HepG2 (cell line): ENCODE results near the gene RTP3. TPM values are rescaled to one million over a fixed set of nuclear protein-coding genes. Genes with fewer than 3 reads are reported as not detected.

Experiments used
- MAZ ChIP-seq, 2 experiments: sonication (generic) in 1 of 2; formaldehyde crosslinking in 1 of 2; IDR thresholded peaks; 2 replicates each; pipeline versions ENCODE4 v1.5.0 to v1.6.1; 2012 to 2020; ENCODE audit warnings: low read depth in 2 of 2, mild to moderate bottlenecking in 2 of 2, borderline replicate concordance in 1 of 2, improper control_type of control experiment in 1 of 2, low read length in 1 of 2, missing genetic modification reagents in 1 of 2, moderate library complexity in 1 of 2
- MBNL3 ChIP-seq: fragments of 250-450 bp; sonication (Bioruptor Pico); conservative IDR thresholded peaks from 2 replicates; pipeline ENCODE4 v1.8.0; 2022; ENCODE audit warnings: mild to moderate bottlenecking, inconsistent platforms
- PHF20 ChIP-seq: sonication (generic); formaldehyde crosslinking; IDR thresholded peaks from 2 replicates; pipeline ENCODE4 v1.5.0; 2020; ENCODE audit warnings: mild to moderate bottlenecking, missing genetic modification reagents
- SAFB2 ChIP-seq: sonication (generic); formaldehyde crosslinking; IDR thresholded peaks from 2 replicates; pipeline ENCODE4 v1.5.1; 2020; ENCODE audit warnings: missing genetic modification reagents, low read depth, mild to moderate bottlenecking, borderline replicate concordance
- ZBTB44 ChIP-seq: sonication (generic); formaldehyde crosslinking; IDR thresholded peaks from 2 replicates; pipeline ENCODE4 v1.4.0; 2020; ENCODE audit warnings: missing genetic modification reagents
- ZMYM4 ChIP-seq: sonication (generic); formaldehyde crosslinking; IDR thresholded peaks from 2 replicates; pipeline ENCODE4 v1.8.1; 2023; ENCODE audit warnings: mild to moderate bottlenecking, missing genetic modification reagents
- ZNF225 ChIP-seq: sonication (generic); formaldehyde crosslinking; IDR thresholded peaks from 2 replicates; pipeline ENCODE4 v1.4.0; 2020; ENCODE audit warnings: mild to moderate bottlenecking, missing genetic modification reagents
- ZNF552 ChIP-seq: sonication (generic); formaldehyde crosslinking; IDR thresholded peaks from 2 replicates; pipeline ENCODE4 v1.9.0; 2022; ENCODE audit warnings: missing genetic modification reagents, mild to moderate bottlenecking, borderline replicate concordance
- ZNF589 ChIP-seq: sonication (generic); formaldehyde crosslinking; conservative IDR thresholded peaks from 2 replicates; pipeline ENCODE4 v1.8.0; 2022; ENCODE audit warnings: mild to moderate bottlenecking, moderate library complexity, missing genetic modification reagents
- ZNF781 ChIP-seq: sonication (generic); formaldehyde crosslinking; IDR thresholded peaks from 2 replicates; pipeline ENCODE4 v1.5.1; 2020; ENCODE audit warnings: borderline replicate concordance, mild to moderate bottlenecking, missing genetic modification reagents; ENCODE audit errors: not compliant biosample characterization
- ZNF784 ChIP-seq: sonication (generic); formaldehyde crosslinking; IDR thresholded peaks from 2 replicates; pipeline ENCODE4 v1.5.1; 2020; ENCODE audit warnings: missing genetic modification reagents, mild to moderate bottlenecking, borderline replicate concordance
- polyA plus RNA-seq, 8 experiments: library from polyadenylated mRNA; depleted of rRNA in 3 of 8; stranded (reverse) in 7 of 8; unstranded in 1 of 8; fragments of >200 nt; fragmentation: Illumina TruSeq in 4 of 8; extraction: Trizol in 4 of 8; gene quantifications; 2 replicates each; pipeline versions ENCODE4 v1.2.1 to v1.2.3, GENCODE V29; 2011 to 2016; ENCODE audit warnings: low read depth in 4 of 8, missing spikeins in 1 of 8, mixed read lengths in 1 of 8; ENCODE audit not compliant: insufficient read depth in 1 of 8
- total RNA-seq, 5 experiments: library from RNA; depleted of rRNA; stranded (reverse); fragments of >200 nt; fragmentation: Illumina TruSeq; extraction: Trizol; gene quantifications; 2 replicates each; pipeline ENCODE4 v1.2.3, GENCODE V29; 2016; ENCODE audit warnings: low read depth in 1 of 5
- TF ChIP-seq, protein P1 (sequence below): sonication (generic); formaldehyde crosslinking; IDR thresholded peaks from 2 replicates; pipeline ENCODE4 v1.4.0; 2020; ENCODE audit warnings: mild to moderate bottlenecking, missing genetic modification reagents
- TF ChIP-seq, protein P2 (sequence below): sonication (generic); formaldehyde crosslinking; IDR thresholded peaks from 2 replicates; pipeline ENCODE4; 2020; ENCODE audit warnings: missing genetic modification reagents, mild to moderate bottlenecking, borderline replicate concordance
- TF ChIP-seq, protein P3 (sequence below): sonication (generic); formaldehyde crosslinking; IDR thresholded peaks from 2 replicates; pipeline ENCODE4 v1.4.0; 2020; ENCODE audit warnings: mild to moderate bottlenecking, missing genetic modification reagents
- TF ChIP-seq, protein P4 (sequence below): IDR thresholded peaks from 2 replicates; pipeline ENCODE4 v1.6.1; 2016; ENCODE audit warnings: missing compliant biosample characterization, missing genetic modification reagents, borderline replicate concordance

RTP3 gene
- total and polyA plus RNA-seq, 2 of the 13 experiments (the other 11 are each of a cell fraction or from before 2014, with no cell fraction given): 0.09 TPM; not detected in 1

- TF ChIP-seq, protein P1, sequence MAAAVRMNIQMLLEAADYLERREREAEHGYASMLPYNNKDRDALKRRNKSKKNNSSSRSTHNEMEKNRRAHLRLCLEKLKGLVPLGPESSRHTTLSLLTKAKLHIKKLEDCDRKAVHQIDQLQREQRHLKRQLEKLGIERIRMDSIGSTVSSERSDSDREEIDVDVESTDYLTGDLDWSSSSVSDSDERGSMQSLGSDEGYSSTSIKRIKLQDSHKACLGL: no peak
- peak; percentile 33; the same call in 1 of the 2 replicates for TF ChIP-seq MAZ (IDR thresholded peaks at IDR 0.05; ENCODE audit: borderline replicate concordance, low read depth, low read length)
- no peak; the same call in 1 of the 2 replicates for TF ChIP-seq MAZ (CRISPR knock-in tag; IDR thresholded peaks at IDR 0.05; ENCODE audit: low read depth)
- TF ChIP-seq, protein P2, sequence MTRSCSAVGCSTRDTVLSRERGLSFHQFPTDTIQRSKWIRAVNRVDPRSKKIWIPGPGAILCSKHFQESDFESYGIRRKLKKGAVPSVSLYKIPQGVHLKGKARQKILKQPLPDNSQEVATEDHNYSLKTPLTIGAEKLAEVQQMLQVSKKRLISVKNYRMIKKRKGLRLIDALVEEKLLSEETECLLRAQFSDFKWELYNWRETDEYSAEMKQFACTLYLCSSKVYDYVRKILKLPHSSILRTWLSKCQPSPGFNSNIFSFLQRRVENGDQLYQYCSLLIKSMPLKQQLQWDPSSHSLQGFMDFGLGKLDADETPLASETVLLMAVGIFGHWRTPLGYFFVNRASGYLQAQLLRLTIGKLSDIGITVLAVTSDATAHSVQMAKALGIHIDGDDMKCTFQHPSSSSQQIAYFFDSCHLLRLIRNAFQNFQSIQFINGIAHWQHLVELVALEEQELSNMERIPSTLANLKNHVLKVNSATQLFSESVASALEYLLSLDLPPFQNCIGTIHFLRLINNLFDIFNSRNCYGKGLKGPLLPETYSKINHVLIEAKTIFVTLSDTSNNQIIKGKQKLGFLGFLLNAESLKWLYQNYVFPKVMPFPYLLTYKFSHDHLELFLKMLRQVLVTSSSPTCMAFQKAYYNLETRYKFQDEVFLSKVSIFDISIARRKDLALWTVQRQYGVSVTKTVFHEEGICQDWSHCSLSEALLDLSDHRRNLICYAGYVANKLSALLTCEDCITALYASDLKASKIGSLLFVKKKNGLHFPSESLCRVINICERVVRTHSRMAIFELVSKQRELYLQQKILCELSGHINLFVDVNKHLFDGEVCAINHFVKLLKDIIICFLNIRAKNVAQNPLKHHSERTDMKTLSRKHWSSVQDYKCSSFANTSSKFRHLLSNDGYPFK (CRISPR knock-in tag): no peak
- TF ChIP-seq, protein P3, sequence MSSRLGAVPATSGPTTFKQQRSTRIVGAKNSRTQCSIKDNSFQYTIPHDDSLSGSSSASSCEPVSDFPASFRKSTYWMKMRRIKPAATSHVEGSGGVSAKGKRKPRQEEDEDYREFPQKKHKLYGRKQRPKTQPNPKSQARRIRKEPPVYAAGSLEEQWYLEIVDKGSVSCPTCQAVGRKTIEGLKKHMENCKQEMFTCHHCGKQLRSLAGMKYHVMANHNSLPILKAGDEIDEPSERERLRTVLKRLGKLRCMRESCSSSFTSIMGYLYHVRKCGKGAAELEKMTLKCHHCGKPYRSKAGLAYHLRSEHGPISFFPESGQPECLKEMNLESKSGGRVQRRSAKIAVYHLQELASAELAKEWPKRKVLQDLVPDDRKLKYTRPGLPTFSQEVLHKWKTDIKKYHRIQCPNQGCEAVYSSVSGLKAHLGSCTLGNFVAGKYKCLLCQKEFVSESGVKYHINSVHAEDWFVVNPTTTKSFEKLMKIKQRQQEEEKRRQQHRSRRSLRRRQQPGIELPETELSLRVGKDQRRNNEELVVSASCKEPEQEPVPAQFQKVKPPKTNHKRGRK (CRISPR knock-in tag): no peak
- no peak for TF ChIP-seq MBNL3
- TF ChIP-seq ZNF589 (CRISPR knock-in tag): no peak
- no peak for TF ChIP-seq PHF20 (CRISPR knock-in tag)
- TF ChIP-seq SAFB2 (CRISPR knock-in tag): no peak
- TF ChIP-seq ZNF784 (CRISPR knock-in tag): no peak
- no peak for TF ChIP-seq ZNF781 (CRISPR knock-in tag)
- TF ChIP-seq, protein P4, sequence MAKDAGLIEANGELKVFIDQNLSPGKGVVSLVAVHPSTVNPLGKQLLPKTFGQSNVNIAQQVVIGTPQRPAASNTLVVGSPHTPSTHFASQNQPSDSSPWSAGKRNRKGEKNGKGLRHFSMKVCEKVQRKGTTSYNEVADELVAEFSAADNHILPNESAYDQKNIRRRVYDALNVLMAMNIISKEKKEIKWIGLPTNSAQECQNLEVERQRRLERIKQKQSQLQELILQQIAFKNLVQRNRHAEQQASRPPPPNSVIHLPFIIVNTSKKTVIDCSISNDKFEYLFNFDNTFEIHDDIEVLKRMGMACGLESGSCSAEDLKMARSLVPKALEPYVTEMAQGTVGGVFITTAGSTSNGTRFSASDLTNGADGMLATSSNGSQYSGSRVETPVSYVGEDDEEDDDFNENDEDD (CRISPR knock-in tag): 0 out of 2 replicates have a peak, but pooled peaks have one; percentile 47
- TF ChIP-seq ZNF225: no peak
- TF ChIP-seq ZNF552 (CRISPR knock-in tag): no peak
- no peak for TF ChIP-seq ZBTB44
- TF ChIP-seq ZMYM4 (CRISPR knock-in tag): peak; percentile 59
These were observed 8.9 kb upstream of the RTP3 start (continued) for GRCh38 chr3:46488735-46489361.
